Hepatocyte (in vitro differentiated cells): Measurements from ENCODE around the gene HTRA1. TPM values are rescaled to one million over a fixed set of nuclear protein-coding genes. Genes with fewer than 3 reads are reported as not detected.

Experiments used
- DNase-seq: peaks from one replicate; pipeline ENCODE4 v3.0.0-alpha.2; 2016; ENCODE audit warnings: low spot score
- H2AFZ ChIP-seq: fragments of 200-600 bp; sonication (generic); 2 replicates; pipeline ENCODE4 v1.6.0; 2016; ENCODE audit warnings: antibody characterized with exemption, mild to moderate bottlenecking
- H3K27ac ChIP-seq: fragments of 200-600 bp; sonication (generic); 2 replicates; pipeline ENCODE4 v1.5.1; 2016; ENCODE audit warnings: mild to moderate bottlenecking
- H3K27me3 ChIP-seq: fragments of 200-600 bp; sonication (generic); 2 replicates; pipeline ENCODE4 v1.6.1; 2016
- H3K36me3 ChIP-seq: fragments of 200-600 bp; sonication (generic); replicated peaks from 2 replicates; pipeline ENCODE4 v1.5.1; 2016; ENCODE audit warnings: low read depth; ENCODE audit not compliant: insufficient read depth
- H3K4me1 ChIP-seq: fragments of 200-600 bp; sonication (generic); 2 replicates; pipeline ENCODE4 v1.5.1; 2016; ENCODE audit warnings: mild to moderate bottlenecking, moderate library complexity; ENCODE audit not compliant: insufficient read depth
- H3K4me2 ChIP-seq: fragments of 200-600 bp; sonication (generic); 2 replicates; pipeline ENCODE4 v1.6.0; 2016
- H3K4me3 ChIP-seq: fragments of 200-600 bp; sonication (generic); 2 replicates; pipeline ENCODE4 v1.5.1; 2016; ENCODE audit warnings: mild to moderate bottlenecking
- H3K79me2 ChIP-seq: fragments of 200-600 bp; sonication (generic); 2 replicates; pipeline ENCODE4 v1.6.0; 2017; ENCODE audit warnings: mild to moderate bottlenecking
- H3K9me2 ChIP-seq: fragments of 200-600 bp; sonication (generic); replicated peaks from 2 replicates; pipeline ENCODE4 v1.6.0; 2017; ENCODE audit warnings: mild to moderate bottlenecking; ENCODE audit not compliant: insufficient read depth
- H3K9me3 ChIP-seq: fragments of 200-600 bp; sonication (generic); 2 replicates; pipeline ENCODE4 v1.5.1; 2016; ENCODE audit warnings: low read depth, mild to moderate bottlenecking
- H4K20me1 ChIP-seq: fragments of 200-600 bp; sonication (generic); 2 replicates; pipeline ENCODE4 v1.6.0; 2016; ENCODE audit warnings: mild to moderate bottlenecking; ENCODE audit not compliant: insufficient read depth, poor library complexity, severe bottlenecking
- CTCF ChIP-seq: fragments of 200-600 bp; sonication (generic); IDR thresholded peaks from 2 replicates; pipeline ENCODE4 v1.5.1; 2016; ENCODE audit warnings: antibody characterized with exemption, mild to moderate bottlenecking; ENCODE audit not compliant: poor library complexity
- EZH2 ChIP-seq: fragments of 200-600 bp; sonication (generic); IDR thresholded peaks from 2 replicates; pipeline ENCODE4 v1.6.1; 2016; ENCODE audit warnings: antibody characterized with exemption, mild to moderate bottlenecking, borderline replicate concordance
- EZH2phosphoT487 ChIP-seq: fragments of 200-600 bp; sonication (generic); IDR thresholded peaks from one replicate; pipeline ENCODE4 v1.6.1; 2018; ENCODE audit warnings: antibody characterized with exemption, mild to moderate bottlenecking, low read depth, moderate library complexity; ENCODE audit not compliant: unreplicated experiment, severe bottlenecking
- WGBS: methylation state at CpG from one replicate; pipeline ENCODE4 v1.1.6; 2016; ENCODE audit warnings: low lambda C conversion rate; ENCODE audit errors: missing lambda C conversion rate; 5-methylcytosine and 5-hydroxymethylcytosine counted together
- polyA plus RNA-seq: library from polyadenylated mRNA; unstranded; fragments of >200 nt; fragmentation: Nextera tagmentation; extraction: Ambion mirVana; gene quantifications from 2 replicates; pipeline ENCODE4 v1.2.1, GENCODE V29; 2016
- total RNA-seq: library from RNA; depleted of rRNA; stranded (reverse); fragments of >200 nt; gene quantifications from 2 replicates; pipeline ENCODE4 v1.2.3, GENCODE V29; 2014

HTRA1 gene
- total and polyA plus RNA-seq, 2 experiments from 2014 or later = 91.9 to 160 TPM

- 69% methylated on average over 6 of the region's 6 CpGs for WGBS
- no peak overlapping the region for H2AFZ ChIP-seq
- H3K4me2 ChIP-seq = no peak overlapping the region
- TF ChIP-seq EZH2phosphoT487 (no peak), EZH2 (no peak), CTCF (no peak)
- no peak overlapping the region for H3K4me3 ChIP-seq
- no peaks in the 10 kb centered on the region for H3K79me2 ChIP-seq
- DNase-seq = no peak
- no peaks in the 10 kb centered on the region for H3K9me2 ChIP-seq
- peaks cover 6% of the 10 kb centered on the region for H3K4me1 ChIP-seq
- no peaks in the 10 kb centered on the region for H3K9me3 ChIP-seq
- H3K27me3 ChIP-seq = peaks cover 40% of the 10 kb centered on the region
- no peaks in the 10 kb centered on the region for H3K36me3 ChIP-seq
- H4K20me1 ChIP-seq = no peaks in the 10 kb centered on the region
- no peak overlapping the region for H3K27ac ChIP-seq
These were observed 4.2 kb downstream of the HTRA1 start for GRCh38 chr10:122465401-122466040.

GRCh38 chr10:122466951-122467381 is 5.6 kb downstream of the HTRA1 start:
- Histone ChIP-seq H3K27ac (no peak overlapping the region), H3K27me3 (peaks cover 34% of the 10 kb centered on the region), H3K36me3 (no peaks in the 10 kb centered on the region), H2AFZ (no peak overlapping the region), H3K4me3 (no peak overlapping the region), H3K79me2 (no peaks in the 10 kb centered on the region), H4K20me1 (no peaks in the 10 kb centered on the region), H3K4me2 (no peak overlapping the region), H3K4me1 (no peaks in the 10 kb centered on the region), H3K9me3 (no peaks in the 10 kb centered on the region), H3K9me2 (no peaks in the 10 kb centered on the region)
- DNase-seq = no peak
- WGBS = 92% methylated on average over 8 of the region's 8 CpGs
- TF ChIP-seq CTCF = no peak
- no peak for TF ChIP-seq EZH2
- TF ChIP-seq EZH2phosphoT487 = no peak

GRCh38 chr10:122467701-122468100 is 6.3 kb downstream of the HTRA1 start:
- H3K4me1 ChIP-seq = no peaks in the 10 kb centered on the region
- DNase-seq = no peak
- peaks cover 26% of the 10 kb centered on the region for H3K27me3 ChIP-seq
- H3K36me3 ChIP-seq = no peaks in the 10 kb centered on the region
- no peak overlapping the region for H3K27ac ChIP-seq
- TF ChIP-seq EZH2phosphoT487 = no peak
- no peak for TF ChIP-seq CTCF
- no peak for TF ChIP-seq EZH2
- no peaks in the 10 kb centered on the region for H3K9me2 ChIP-seq
- no peaks in the 10 kb centered on the region for H3K79me2 ChIP-seq
- H3K9me3 ChIP-seq = no peaks in the 10 kb centered on the region
- no peak overlapping the region for H2AFZ ChIP-seq
- WGBS = 97% methylated on average over 6 of the region's 6 CpGs
- H3K4me2 ChIP-seq = no peak overlapping the region
- H3K4me3 ChIP-seq = no peak overlapping the region
- no peaks in the 10 kb centered on the region for H4K20me1 ChIP-seq
